CD4-positive, CD25-positive, alpha-beta regulatory T cell (primary cell): ENCODE measurements around the gene TAP2. TPM values are rescaled to one million over a fixed set of nuclear protein-coding genes. Genes with fewer than 3 reads are reported as not detected.
A peak's percentile ranks its signal among the peaks of the same experiment; 100 is the strongest.

Source experiments
- ATAC-seq, 2 donors: fragments of 150-1000 bp; cut with Tn5 transposase; one replicate each; pipeline ENCODE4 v1.10.0; 2021; ENCODE audit warnings: low read depth in 2 of 2, moderate number of reproducible peaks in 2 of 2, moderate library complexity in 1 of 2
- DNase-seq, 3 donors: peaks; one replicate each; pipeline versions ENCODE4 v3.0.0 to v3.0.0-alpha.2; 2012 to 2022; ENCODE audit warnings: mixed read lengths in 1 of 3
- H3K27ac ChIP-seq: one replicate; pipeline ENCODE4 v1.7.0; 2013; ENCODE audit warnings: mild to moderate bottlenecking, low read length; ENCODE audit not compliant: insufficient read depth, poor library complexity, severe bottlenecking
- H3K27me3 ChIP-seq: one replicate; pipeline ENCODE4 v1.7.0; 2013; ENCODE audit warnings: low read length; ENCODE audit not compliant: control insufficient read depth, insufficient read depth
- H3K36me3 ChIP-seq: one replicate; pipeline ENCODE4 v1.7.0; 2013; ENCODE audit warnings: mild to moderate bottlenecking, low read length, moderate library complexity; ENCODE audit not compliant: control insufficient read depth, insufficient read depth
- H3K4me1 ChIP-seq: 2 replicates; pipeline ENCODE4 v1.7.0; 2013; ENCODE audit warnings: mild to moderate bottlenecking, low read length; ENCODE audit not compliant: insufficient read depth, control insufficient read depth, poor library complexity, severe bottlenecking
- H3K4me3 ChIP-seq: one replicate; pipeline ENCODE4 v1.7.0; 2013; ENCODE audit warnings: low read depth, mild to moderate bottlenecking, low read length, moderate library complexity
- H3K9me3 ChIP-seq, 2 experiments: 1 replicate in 1 of 2; 2 replicates in 1 of 2; pipeline ENCODE4 v1.7.0; 2013; ENCODE audit warnings: low read length in 2 of 2, mild to moderate bottlenecking in 1 of 2, moderate library complexity in 1 of 2; ENCODE audit not compliant: control insufficient read depth in 2 of 2
- H3K27ac Mint-ChIP-seq, 3 donors: one replicate each; pipeline ENCODE4 v1.8.0; 2020 to 2022; ENCODE audit warnings: mild to moderate bottlenecking in 3 of 3, mixed read lengths in 3 of 3, moderate library complexity in 2 of 3
- H3K27me3 Mint-ChIP-seq: one replicate; pipeline ENCODE4 v1.8.0; 2022; ENCODE audit warnings: mild to moderate bottlenecking, mixed read lengths
- H3K36me3 Mint-ChIP-seq: one replicate; pipeline ENCODE4 v1.8.0; 2020; ENCODE audit warnings: mixed read lengths
- H3K4me1 Mint-ChIP-seq, 4 donors: one replicate each; pipeline ENCODE4 v1.8.0; 2020 to 2022; ENCODE audit warnings: mixed read lengths in 4 of 4, mild to moderate bottlenecking in 1 of 4
- H3K4me3 Mint-ChIP-seq, 4 donors: one replicate each; pipeline ENCODE4 v1.8.0; 2020 to 2022; ENCODE audit warnings: mild to moderate bottlenecking in 4 of 4, mixed read lengths in 4 of 4, moderate library complexity in 3 of 4
- H3K9me3 Mint-ChIP-seq, 7 donors: one replicate each; pipeline ENCODE4 v1.8.0; 2020 to 2022; ENCODE audit warnings: mixed read lengths in 7 of 7, mild to moderate bottlenecking in 3 of 7, moderate library complexity in 2 of 7
- polyA plus RNA-seq, 4 donors: library from polyadenylated mRNA; unstranded; fragments of 300-500 nt; fragmentation: Illumina TruSeq; gene quantifications; one replicate each; pipeline ENCODE4 v1.2.3, GENCODE V29; 2021
- total RNA-seq: library from RNA; stranded (reverse); gene quantifications from one replicate; pipeline ENCODE4 v1.2.3, GENCODE V29; 2022

TAP2 gene
- total and polyA plus RNA-seq, 5 donors from 2014 or later = 7.2 to 165 (median 36.0) TPM

DNA sequence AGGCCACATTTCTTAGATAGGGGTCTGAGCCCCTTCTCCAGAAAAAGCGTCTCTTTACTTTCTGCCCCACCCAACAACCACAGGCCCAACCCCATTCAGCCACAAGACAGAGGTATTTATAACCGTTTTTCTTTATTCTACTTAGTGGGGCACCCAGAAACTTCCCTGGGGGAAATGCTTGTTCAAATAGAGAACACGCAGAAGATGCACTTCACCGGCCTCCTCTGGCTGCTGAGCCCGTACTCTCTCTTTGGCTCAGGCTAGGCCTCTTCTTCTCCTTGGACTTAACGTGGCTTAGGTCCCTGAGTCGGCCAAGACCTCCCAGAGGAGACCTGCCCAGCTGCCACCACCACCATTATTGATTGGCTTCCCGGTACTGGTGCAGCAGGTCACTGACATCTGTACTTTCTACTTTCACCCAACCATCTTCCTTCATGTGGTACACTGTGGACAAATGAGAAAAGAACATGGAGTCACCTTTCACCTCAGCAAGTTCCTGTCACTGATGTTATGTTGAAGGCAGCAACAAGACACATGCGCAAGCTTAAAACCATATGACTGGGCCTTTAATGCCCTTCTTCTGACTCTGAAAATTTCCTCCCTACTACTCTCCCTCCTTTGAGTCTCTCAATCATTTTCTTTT lies 2.2 kb upstream of the TAP2 start:
- peak overlapping the region; percentile 99 for H3K27ac ChIP-seq
- Mint-ChIP-seq H3K4me1 (peaks cover 25 to 75% (median 57%) of the 10 kb centered on the region in 4 donors), H3K4me3 (peak overlapping the region; percentile 96 to 99 (median 98)), H3K9me3 (no peaks in the 10 kb centered on the region), H3K27me3 (peaks cover 4% of the 10 kb centered on the region), H3K36me3 (peaks cover 54% of the 10 kb centered on the region), H3K27ac (peak overlapping the region; percentile 85 to 100 (median 98))
- H3K27me3 ChIP-seq = no peaks in the 10 kb centered on the region
- H3K4me1 ChIP-seq = peaks cover 84% of the 10 kb centered on the region
- peak in 2 of 3 donors; percentile 48 to 75 for DNase-seq
- peaks cover 32% of the 10 kb centered on the region for H3K36me3 ChIP-seq
- H3K9me3 ChIP-seq = no peaks in the 10 kb centered on the region
- H3K4me3 ChIP-seq = peak overlapping the region; percentile 43
- ATAC-seq = no peak

DNA sequence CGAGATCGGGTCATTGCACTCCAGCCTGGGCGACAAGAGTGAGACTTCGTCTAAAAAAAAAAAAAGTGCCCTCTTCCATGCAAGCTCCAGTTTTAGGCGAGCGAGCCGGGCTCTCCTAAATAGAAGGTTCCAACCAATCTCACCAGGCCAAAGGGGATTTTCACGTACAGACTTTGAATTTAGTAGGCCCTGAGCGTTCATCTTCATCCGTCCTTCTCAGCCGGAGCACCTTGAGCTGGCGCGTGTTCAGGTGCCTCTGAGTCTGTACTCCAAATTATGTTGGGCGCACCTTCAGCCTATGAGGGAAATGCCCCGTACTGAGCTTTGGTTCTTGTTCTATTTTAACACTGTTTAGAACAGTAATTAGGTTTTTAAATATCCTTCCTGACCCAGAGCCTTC lies 817 bp upstream of the TAP2 start:
- no peak for ATAC-seq
- Histone ChIP-seq H3K4me3 (no peak overlapping the region), H3K27ac (peak overlapping the region; percentile 99), H3K9me3 (no peaks in the 10 kb centered on the region), H3K36me3 (peaks cover 38% of the 10 kb centered on the region), H3K27me3 (no peaks in the 10 kb centered on the region), H3K4me1 (peaks cover 82% of the 10 kb centered on the region)
- peak overlapping the region; percentile 33 to 97 (median 96) for H3K4me3 Mint-ChIP-seq
- H3K27me3 Mint-ChIP-seq = no peaks in the 10 kb centered on the region
- peak overlapping the region; percentile 85 to 100 (median 98) for H3K27ac Mint-ChIP-seq
- peaks cover 55% of the 10 kb centered on the region for H3K36me3 Mint-ChIP-seq
- no peaks in the 10 kb centered on the region for H3K9me3 Mint-ChIP-seq
- peaks cover 32 to 82% (median 64%) of the 10 kb centered on the region in 4 donors for H3K4me1 Mint-ChIP-seq
- DNase-seq = no peak

DNA sequence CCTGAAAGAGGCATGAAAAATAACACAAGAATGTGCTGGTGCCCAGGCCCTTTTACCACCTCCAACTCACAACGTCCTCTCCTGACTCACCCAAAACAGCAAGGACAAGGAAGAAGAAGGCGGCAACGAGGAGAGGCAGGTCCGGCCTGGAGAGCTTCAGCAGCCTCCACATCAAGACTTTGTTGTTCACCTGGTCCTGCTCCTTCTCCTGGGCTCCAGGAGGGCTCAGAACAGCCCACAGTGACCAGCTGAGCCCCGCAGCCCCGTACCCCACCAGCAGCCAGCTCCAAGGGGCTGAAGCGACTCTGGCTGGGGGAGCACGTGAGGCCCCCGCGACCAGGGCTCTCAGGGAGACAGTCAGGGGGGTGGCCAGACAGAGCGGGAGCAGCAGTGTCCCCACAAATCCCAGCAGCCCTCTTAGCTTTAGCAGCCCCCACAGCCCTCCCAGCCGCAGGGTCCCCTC lies 857 bp downstream of the TAP2 start:
- no peaks in the 10 kb centered on the region for H3K27me3 ChIP-seq
- H3K9me3 Mint-ChIP-seq = no peaks in the 10 kb centered on the region
- DNase-seq (no peak), ATAC-seq (no peak)
- H3K4me1 Mint-ChIP-seq = peaks cover 40 to 92% (median 78%) of the 10 kb centered on the region in 4 donors
- no peaks in the 10 kb centered on the region for H3K9me3 ChIP-seq
- H3K27me3 Mint-ChIP-seq = no peaks in the 10 kb centered on the region
- H3K27ac Mint-ChIP-seq = peak overlapping the region; percentile 97 to 100 (median 98)
- peak overlapping the region; percentile 87 for H3K4me3 ChIP-seq
- H3K4me3 Mint-ChIP-seq = peak overlapping the region; percentile 95 to 97 (median 96)
- H3K36me3 ChIP-seq = peaks cover 53% of the 10 kb centered on the region
- peaks cover 65% of the 10 kb centered on the region for H3K36me3 Mint-ChIP-seq
- H3K27ac ChIP-seq = peak overlapping the region; percentile 99
- peaks cover 71% of the 10 kb centered on the region for H3K4me1 ChIP-seq

DNA sequence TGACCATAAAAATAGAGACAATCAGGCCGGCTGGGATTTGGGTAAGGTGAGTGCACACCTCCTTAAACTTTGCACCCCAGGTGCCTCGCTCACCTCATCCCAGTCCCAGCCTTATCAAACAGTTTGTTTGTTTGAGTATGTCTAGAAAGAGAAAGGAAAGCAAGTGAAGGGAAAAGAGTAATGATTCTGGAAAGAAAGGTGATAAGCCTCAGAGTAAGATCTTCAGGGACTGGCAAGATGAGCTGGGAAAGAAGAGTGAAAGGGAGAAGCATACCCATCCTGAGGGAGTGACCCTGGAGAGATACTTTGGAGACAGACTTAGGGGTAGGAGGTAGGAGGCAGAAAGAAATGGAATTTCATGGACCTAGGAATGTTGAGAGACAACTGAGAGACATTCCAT lies 1.7 kb downstream of the TAP2 start:
- peak overlapping the region; percentile 99 for H3K27ac ChIP-seq
- Mint-ChIP-seq H3K9me3 (no peaks in the 10 kb centered on the region), H3K36me3 (peaks cover 67% of the 10 kb centered on the region), H3K27ac (peak overlapping the region; percentile 97 to 100 (median 98)), H3K4me1 (peaks cover 35 to 89% (median 74%) of the 10 kb centered on the region in 4 donors), H3K27me3 (no peaks in the 10 kb centered on the region), H3K4me3 (peak overlapping the region; percentile 95 to 97 (median 96))
- peaks cover 54% of the 10 kb centered on the region for H3K36me3 ChIP-seq
- peak overlapping the region; percentile 87 for H3K4me3 ChIP-seq
- ATAC-seq (no peak), DNase-seq (no peak)
- H3K4me1 ChIP-seq = peaks cover 63% of the 10 kb centered on the region
- H3K9me3 ChIP-seq = no peaks in the 10 kb centered on the region
- no peaks in the 10 kb centered on the region for H3K27me3 ChIP-seq

DNA sequence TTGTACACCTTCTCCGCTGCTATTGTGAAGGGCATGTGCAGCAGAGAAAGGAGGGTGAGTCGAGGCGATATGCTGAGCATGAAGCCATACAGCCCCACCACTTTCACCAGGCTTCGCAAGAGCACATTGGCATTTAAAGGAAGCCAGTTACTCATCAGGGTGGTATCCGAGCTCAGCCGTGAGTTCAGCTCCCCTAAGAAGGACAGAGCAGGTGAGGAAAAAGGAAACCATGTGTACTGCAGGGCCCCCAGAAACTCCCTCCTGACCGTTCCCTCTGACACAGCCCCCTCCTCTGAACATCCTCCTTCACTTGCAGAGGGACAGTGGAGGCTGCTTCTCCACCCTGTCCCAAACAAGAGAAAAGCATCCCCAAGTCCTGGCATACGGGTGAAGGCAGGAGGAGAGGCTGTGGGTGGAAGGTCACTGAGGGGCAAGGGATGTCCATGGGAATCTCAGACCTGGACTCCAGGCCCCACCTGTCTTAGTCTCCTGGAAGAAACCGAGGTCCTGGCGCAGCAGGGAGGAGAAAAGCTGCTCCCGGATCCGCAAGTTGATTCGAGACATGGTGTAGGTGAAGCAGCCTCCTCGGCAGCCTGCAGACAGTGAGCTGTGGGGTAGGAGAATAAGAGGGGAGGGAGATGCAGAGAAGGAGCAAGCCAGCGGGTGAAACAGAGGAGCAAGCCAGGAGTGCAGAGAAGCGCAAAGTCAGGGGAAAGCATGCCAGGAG lies 3.2 kb downstream of the TAP2 start:
- peak overlapping the region; percentile 87 for H3K4me3 ChIP-seq
- peaks cover 35 to 78% (median 68%) of the 10 kb centered on the region in 4 donors for H3K4me1 Mint-ChIP-seq
- H3K27ac Mint-ChIP-seq = peak overlapping the region; percentile 52 to 100 (median 84)
- H3K36me3 Mint-ChIP-seq = peaks cover 67% of the 10 kb centered on the region
- H3K36me3 ChIP-seq = peaks cover 60% of the 10 kb centered on the region
- H3K4me1 ChIP-seq = peaks cover 48% of the 10 kb centered on the region
- H3K27me3 Mint-ChIP-seq = no peaks in the 10 kb centered on the region
- H3K9me3 ChIP-seq = no peaks in the 10 kb centered on the region
- DNase-seq (no peak), ATAC-seq (no peak)
- H3K27ac ChIP-seq = no peak overlapping the region
- H3K27me3 ChIP-seq = no peaks in the 10 kb centered on the region
- no peaks in the 10 kb centered on the region for H3K9me3 Mint-ChIP-seq
- peak overlapping the region; percentile 40 to 97 (median 84) for H3K4me3 Mint-ChIP-seq

DNA sequence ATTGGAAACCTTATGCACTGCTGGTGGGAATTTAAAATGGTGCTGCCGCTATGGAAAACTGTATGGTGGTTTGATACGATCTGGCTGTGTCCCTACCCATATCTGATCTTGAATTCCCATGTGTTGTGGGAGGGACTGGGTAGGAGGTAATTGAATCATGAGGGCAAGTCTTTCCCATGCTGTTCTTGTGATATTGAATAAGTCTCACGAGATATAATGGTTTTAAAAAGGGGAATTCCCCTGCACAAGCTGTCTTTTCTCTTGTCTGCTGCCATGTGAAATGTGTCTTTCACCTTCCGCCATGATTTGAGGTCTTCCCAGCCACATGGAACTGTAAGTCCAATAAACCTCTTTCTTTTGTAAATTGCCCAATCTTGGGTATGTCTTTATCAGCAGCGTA lies 4.9 kb downstream of the TAP2 start:
- Histone ChIP-seq H3K4me1 (peaks cover 34% of the 10 kb centered on the region), H3K9me3 (no peaks in the 10 kb centered on the region), H3K4me3 (no peak overlapping the region), H3K27ac (no peak overlapping the region), H3K27me3 (no peaks in the 10 kb centered on the region), H3K36me3 (peaks cover 76% of the 10 kb centered on the region)
- Mint-ChIP-seq H3K36me3 (peaks cover 72% of the 10 kb centered on the region), H3K4me1 (peaks cover 31 to 65% (median 59%) of the 10 kb centered on the region in 4 donors), H3K4me3 (peak overlapping the region in 2 of 4 donors; percentile 55 to 96), H3K9me3 (no peaks in the 10 kb centered on the region), H3K27me3 (no peaks in the 10 kb centered on the region), H3K27ac (peak overlapping the region in 2 of 3 donors; percentile 45 to 68)
- DNase-seq (no peak), ATAC-seq (no peak)

DNA sequence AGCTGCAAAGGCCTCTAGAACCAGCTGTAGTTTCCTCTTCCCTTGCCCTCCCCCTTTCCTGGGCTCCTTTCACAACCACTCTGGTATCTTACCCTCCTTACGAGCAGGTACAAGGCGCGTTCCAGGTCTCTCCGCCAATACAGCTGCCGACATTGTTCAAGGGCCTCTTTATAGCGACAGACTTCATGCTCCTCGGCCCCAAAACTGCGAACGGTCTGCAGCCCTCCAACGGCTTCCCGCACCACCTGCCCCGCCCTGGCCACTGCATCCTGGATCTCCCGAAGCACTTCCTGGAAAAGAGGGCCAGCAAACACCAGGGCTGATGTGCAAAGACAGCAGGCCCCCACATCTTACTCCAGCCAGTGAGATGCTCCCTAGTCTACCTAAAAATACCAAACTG lies 6.0 kb downstream of the TAP2 start:
- H3K4me1 ChIP-seq = peaks cover 28% of the 10 kb centered on the region
- no peaks in the 10 kb centered on the region for H3K9me3 ChIP-seq
- Mint-ChIP-seq H3K4me3 (no peak overlapping the region), H3K9me3 (no peaks in the 10 kb centered on the region), H3K27ac (no peak overlapping the region), H3K27me3 (no peaks in the 10 kb centered on the region), H3K36me3 (peaks cover 81% of the 10 kb centered on the region), H3K4me1 (peaks cover 34 to 65% (median 59%) of the 10 kb centered on the region in 4 donors)
- peaks cover 87% of the 10 kb centered on the region for H3K36me3 ChIP-seq
- H3K27ac ChIP-seq = no peak overlapping the region
- no peak for ATAC-seq
- no peak for DNase-seq
- no peak overlapping the region for H3K4me3 ChIP-seq
- H3K27me3 ChIP-seq = no peaks in the 10 kb centered on the region
